Measurements from ENCODE around the gene SPAG17.
A peak's percentile ranks its signal among the peaks of the same experiment; 100 is the strongest.

Gene SPAG17

DNA sequence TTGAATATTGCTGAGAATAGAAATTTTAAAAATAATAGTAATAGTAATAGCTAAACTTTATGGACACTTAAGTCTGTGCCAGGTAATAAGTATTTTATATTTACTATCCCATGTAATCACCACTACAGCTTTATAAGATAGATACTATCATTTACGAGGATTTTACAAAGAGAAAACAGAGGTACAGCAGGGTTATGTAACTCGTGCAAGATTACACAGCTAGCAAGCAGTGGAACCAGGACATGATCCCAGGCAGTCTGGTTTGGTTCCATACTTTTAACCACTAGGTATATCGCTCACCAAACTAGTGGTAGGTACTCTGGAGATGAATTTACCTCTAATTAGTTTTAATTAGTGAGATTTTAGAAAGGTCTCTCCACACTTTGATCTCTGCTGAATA, 42.5 kb downstream of the SPAG17 start (continued):
- TF ChIP-seq, protein P1, sequence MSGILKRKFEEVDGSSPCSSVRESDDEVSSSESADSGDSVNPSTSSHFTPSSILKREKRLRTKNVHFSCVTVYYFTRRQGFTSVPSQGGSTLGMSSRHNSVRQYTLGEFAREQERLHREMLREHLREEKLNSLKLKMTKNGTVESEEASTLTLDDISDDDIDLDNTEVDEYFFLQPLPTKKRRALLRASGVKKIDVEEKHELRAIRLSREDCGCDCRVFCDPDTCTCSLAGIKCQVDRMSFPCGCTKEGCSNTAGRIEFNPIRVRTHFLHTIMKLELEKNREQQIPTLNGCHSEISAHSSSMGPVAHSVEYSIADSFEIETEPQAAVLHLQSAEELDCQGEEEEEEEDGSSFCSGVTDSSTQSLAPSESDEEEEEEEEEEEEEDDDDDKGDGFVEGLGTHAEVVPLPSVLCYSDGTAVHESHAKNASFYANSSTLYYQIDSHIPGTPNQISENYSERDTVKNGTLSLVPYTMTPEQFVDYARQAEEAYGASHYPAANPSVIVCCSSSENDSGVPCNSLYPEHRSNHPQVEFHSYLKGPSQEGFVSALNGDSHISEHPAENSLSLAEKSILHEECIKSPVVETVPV (CRISPR knock-in tag; IDR thresholded peaks at IDR 0.05) = no peak
- TF ChIP-seq ZFP30 (CRISPR knock-in tag; IDR thresholded peaks at IDR 0.05) (no peak), ARNTL (CRISPR knock-in tag; IDR thresholded peaks at IDR 0.05; ENCODE audit: borderline replicate concordance, low read depth) (no peak), ZFP3 (CRISPR knock-in tag; IDR thresholded peaks at IDR 0.05) (no peak), RARB (CRISPR knock-in tag; IDR thresholded peaks at IDR 0.05) (no peak), BACH2 (CRISPR knock-in tag; IDR thresholded peaks at IDR 0.05; ENCODE audit: borderline replicate concordance) (no peak)

DNA sequence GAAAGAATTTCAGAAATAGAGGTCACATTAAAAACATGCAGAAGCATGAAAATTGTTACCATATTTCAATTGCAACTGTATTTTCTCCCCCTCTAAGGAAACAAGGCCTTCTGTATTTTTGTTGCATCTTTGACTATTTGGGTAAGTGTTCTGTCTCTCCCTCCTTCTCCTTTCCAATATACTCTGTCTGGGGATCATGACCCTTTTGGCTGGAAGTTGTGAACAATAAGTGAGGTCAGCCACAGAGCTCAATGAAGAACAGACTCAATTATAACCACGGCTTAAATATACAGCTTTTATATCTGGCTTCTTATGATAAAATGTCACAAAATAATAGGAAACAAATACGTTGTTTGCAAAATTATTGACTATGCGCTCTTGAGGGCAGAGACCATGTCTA, 47.1 kb downstream of the SPAG17 start:
- TF ChIP-seq, protein P2, sequence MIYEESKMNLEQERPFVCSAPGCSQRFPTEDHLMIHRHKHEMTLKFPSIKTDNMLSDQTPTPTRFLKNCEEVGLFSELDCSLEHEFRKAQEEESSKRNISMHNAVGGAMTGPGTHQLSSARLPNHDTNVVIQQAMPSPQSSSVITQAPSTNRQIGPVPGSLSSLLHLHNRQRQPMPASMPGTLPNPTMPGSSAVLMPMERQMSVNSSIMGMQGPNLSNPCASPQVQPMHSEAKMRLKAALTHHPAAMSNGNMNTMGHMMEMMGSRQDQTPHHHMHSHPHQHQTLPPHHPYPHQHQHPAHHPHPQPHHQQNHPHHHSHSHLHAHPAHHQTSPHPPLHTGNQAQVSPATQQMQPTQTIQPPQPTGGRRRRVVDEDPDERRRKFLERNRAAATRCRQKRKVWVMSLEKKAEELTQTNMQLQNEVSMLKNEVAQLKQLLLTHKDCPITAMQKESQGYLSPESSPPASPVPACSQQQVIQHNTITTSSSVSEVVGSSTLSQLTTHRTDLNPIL (CRISPR knock-in tag; IDR thresholded peaks at IDR 0.05; ENCODE audit: low read depth) = no peak
- no peak for ATAC-seq

- TF ChIP-seq ZNF70 (CRISPR knock-in tag; IDR thresholded peaks at IDR 0.05) (no peak), ESRRG (CRISPR knock-in tag; IDR thresholded peaks at IDR 0.05) (no peak), TOX (CRISPR knock-in tag; IDR thresholded peaks at IDR 0.05; ENCODE audit: borderline replicate concordance) (no peak), BACH2 (CRISPR knock-in tag; IDR thresholded peaks at IDR 0.05; ENCODE audit: borderline replicate concordance) (no peak), ZFP3 (CRISPR knock-in tag; IDR thresholded peaks at IDR 0.05) (no peak), ZC3H10 (CRISPR knock-in tag; IDR thresholded peaks at IDR 0.05) (no peak)
- TF ChIP-seq, protein P3, sequence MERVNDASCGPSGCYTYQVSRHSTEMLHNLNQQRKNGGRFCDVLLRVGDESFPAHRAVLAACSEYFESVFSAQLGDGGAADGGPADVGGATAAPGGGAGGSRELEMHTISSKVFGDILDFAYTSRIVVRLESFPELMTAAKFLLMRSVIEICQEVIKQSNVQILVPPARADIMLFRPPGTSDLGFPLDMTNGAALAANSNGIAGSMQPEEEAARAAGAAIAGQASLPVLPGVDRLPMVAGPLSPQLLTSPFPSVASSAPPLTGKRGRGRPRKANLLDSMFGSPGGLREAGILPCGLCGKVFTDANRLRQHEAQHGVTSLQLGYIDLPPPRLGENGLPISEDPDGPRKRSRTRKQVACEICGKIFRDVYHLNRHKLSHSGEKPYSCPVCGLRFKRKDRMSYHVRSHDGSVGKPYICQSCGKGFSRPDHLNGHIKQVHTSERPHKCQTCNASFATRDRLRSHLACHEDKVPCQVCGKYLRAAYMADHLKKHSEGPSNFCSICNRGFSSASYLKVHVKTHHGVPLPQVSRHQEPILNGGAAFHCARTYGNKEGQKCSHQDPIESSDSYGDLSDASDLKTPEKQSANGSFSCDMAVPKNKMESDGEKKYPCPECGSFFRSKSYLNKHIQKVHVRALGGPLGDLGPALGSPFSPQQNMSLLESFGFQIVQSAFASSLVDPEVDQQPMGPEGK (CRISPR knock-in tag; IDR thresholded peaks at IDR 0.05; ENCODE audit: borderline replicate concordance) = no peak
- ATAC-seq = peak; percentile 67
Observed at GRCh38 chr1:118136187-118136941, 48.7 kb downstream of the SPAG17 start.

DNA sequence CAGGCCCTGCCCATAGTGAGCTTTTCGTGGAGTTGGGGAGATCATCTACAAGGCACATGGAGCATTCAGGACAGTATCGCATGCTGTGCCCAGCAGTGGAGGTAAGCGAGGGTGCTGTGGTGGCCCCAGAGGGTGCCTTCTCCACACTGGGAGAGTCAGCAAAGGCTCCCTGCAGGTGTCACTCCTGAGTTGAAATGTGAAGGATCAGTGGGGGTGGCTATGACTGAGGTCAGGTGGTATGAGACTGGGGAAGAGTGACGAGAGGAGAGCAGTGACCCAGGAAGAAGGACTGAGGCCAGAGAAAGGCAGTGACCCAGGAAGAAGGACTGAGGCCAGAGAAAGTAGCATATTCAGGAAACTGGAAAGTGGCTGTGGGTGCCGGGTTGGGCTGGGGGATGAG, 53.0 kb downstream of the SPAG17 start:
- no peak for ATAC-seq
- TF ChIP-seq SNAI2 (CRISPR knock-in tag; IDR thresholded peaks at IDR 0.05) (no peak), GLIS3 (CRISPR knock-in tag; IDR thresholded peaks at IDR 0.05) (no peak), TOX (CRISPR knock-in tag; IDR thresholded peaks at IDR 0.05; ENCODE audit: borderline replicate concordance) (no peak), ZNF8 (CRISPR knock-in tag; IDR thresholded peaks at IDR 0.05) (no peak), ESRRG (CRISPR knock-in tag; IDR thresholded peaks at IDR 0.05) (no peak)
- TF ChIP-seq, protein P1 (CRISPR knock-in tag; IDR thresholded peaks at IDR 0.05) = no peak

DNA sequence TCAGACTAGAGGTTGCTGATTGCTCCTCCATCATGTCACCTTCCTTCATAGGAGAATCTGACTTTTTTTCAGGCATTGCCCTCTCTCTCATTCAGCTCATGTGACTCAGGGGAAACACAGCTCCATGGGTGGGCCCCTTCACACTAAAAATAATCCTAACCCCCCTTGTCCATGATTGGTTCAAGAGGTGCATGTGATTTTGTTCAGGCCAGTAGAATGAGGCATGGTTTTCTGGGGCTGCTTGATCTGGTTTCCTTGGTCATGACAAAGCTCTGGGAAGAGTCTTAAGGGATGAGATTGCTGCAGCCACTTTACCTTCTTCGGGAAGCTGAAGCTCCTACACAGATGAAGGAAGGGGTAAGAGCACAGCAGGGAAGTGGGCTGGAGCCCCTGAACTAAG, 56.3 kb downstream of the SPAG17 start:
- TF ChIP-seq, protein P4, sequence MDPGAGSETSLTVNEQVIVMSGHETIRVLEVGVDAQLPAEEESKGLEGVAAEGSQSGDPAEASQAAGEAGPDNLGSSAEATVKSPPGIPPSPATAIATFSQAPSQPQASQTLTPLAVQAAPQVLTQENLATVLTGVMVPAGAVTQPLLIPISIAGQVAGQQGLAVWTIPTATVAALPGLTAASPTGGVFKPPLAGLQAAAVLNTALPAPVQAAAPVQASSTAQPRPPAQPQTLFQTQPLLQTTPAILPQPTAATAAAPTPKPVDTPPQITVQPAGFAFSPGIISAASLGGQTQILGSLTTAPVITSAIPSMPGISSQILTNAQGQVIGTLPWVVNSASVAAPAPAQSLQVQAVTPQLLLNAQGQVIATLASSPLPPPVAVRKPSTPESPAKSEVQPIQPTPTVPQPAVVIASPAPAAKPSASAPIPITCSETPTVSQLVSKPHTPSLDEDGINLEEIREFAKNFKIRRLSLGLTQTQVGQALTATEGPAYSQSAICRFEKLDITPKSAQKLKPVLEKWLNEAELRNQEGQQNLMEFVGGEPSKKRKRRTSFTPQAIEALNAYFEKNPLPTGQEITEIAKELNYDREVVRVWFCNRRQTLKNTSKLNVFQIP (CRISPR knock-in tag; IDR thresholded peaks at IDR 0.05; ENCODE audit: borderline replicate concordance, low read depth) = no peak
- TF ChIP-seq, protein P2 (CRISPR knock-in tag; IDR thresholded peaks at IDR 0.05; ENCODE audit: low read depth) = no peak
- TF ChIP-seq PPARA (CRISPR knock-in tag; IDR thresholded peaks at IDR 0.05; ENCODE audit: borderline replicate concordance) (no peak), ZNF70 (CRISPR knock-in tag; IDR thresholded peaks at IDR 0.05) (no peak), OSR1 (CRISPR knock-in tag; IDR thresholded peaks at IDR 0.05) (no peak)
- ATAC-seq = no peak

Data from SK-N-SH treated with all-trans-retinoic acid at 6 μM for 48 hours (cell line).